ENCODE measurements around the gene CDH22. TPM values are rescaled to one million over a fixed set of nuclear protein-coding genes. Genes with fewer than 3 reads are reported as not detected.

Gene CDH22
- total and polyA plus RNA-seq, 2 donors, result 0.04 to 0.21 TPM

- no peak overlapping the region for H3K27ac ChIP-seq (ENCODE audit: low read depth)
- 60% methylated on average over 13 of the region's 13 CpGs for WGBS
Measured at GRCh38 chr20:46286382-46286781, 21.9 kb downstream of the CDH22 start.

GRCh38 chr20:46285740-46286139, 22.6 kb downstream of the CDH22 start:
- no peak for DNase-seq (ENCODE audit: extremely low spot score)
- H3K4me1 ChIP-seq (ENCODE audit: insufficient read depth), result no peaks in the 10 kb centered on the region
- H3K27ac ChIP-seq (ENCODE audit: low read depth), result no peak overlapping the region
- no peaks in the 10 kb centered on the region for H3K36me3 ChIP-seq (ENCODE audit: insufficient read depth)
- WGBS, result 69% methylated on average over 3 of the region's 3 CpGs
- no peak overlapping the region for H3K4me3 ChIP-seq (ENCODE audit: low read depth, low read length)

More at GRCh38 chr20:46286382-46286781, 21.9 kb downstream of the CDH22 start:
- H3K4me3 ChIP-seq (ENCODE audit: low read depth, low read length), result no peak overlapping the region
- H3K36me3 ChIP-seq (ENCODE audit: insufficient read depth), result no peaks in the 10 kb centered on the region
- DNase-seq (ENCODE audit: extremely low spot score), result no peak
- H3K4me1 ChIP-seq (ENCODE audit: insufficient read depth), result no peaks in the 10 kb centered on the region

GRCh38 chr20:46285072-46285471, 23.2 kb downstream of the CDH22 start:
- Histone ChIP-seq H3K4me1 (ENCODE audit: insufficient read depth) (no peaks in the 10 kb centered on the region), H3K27ac (ENCODE audit: low read depth) (no peak overlapping the region), H3K36me3 (ENCODE audit: insufficient read depth) (no peaks in the 10 kb centered on the region), H3K4me3 (ENCODE audit: low read depth, low read length) (no peak overlapping the region)
- DNase-seq (ENCODE audit: extremely low spot score), result no peak
- 68% methylated on average over 8 of the region's 8 CpGs for WGBS

GRCh38 chr20:46284040-46284427, 24.3 kb downstream of the CDH22 start:
- H3K4me3 ChIP-seq (ENCODE audit: low read depth, low read length), result no peak overlapping the region
- no peak for DNase-seq (ENCODE audit: extremely low spot score)
- 44% methylated on average over 7 of the region's 7 CpGs for WGBS

GRCh38 chr20:46283426-46284039, 24.8 kb downstream of the CDH22 start:
- WGBS, result 63% methylated on average over 12 of the region's 12 CpGs
- no peaks in the 10 kb centered on the region for H3K36me3 ChIP-seq (ENCODE audit: insufficient read depth)
- no peak for DNase-seq (ENCODE audit: extremely low spot score)

More at GRCh38 chr20:46284040-46284427, 24.3 kb downstream of the CDH22 start:
- Histone ChIP-seq H3K36me3 (ENCODE audit: insufficient read depth) (no peaks in the 10 kb centered on the region), H3K4me1 (ENCODE audit: insufficient read depth) (no peaks in the 10 kb centered on the region), H3K27ac (ENCODE audit: low read depth) (no peak overlapping the region)

GRCh38 chr20:46282669-46283068, 25.6 kb downstream of the CDH22 start:
- DNase-seq (ENCODE audit: extremely low spot score), result no peak
- Histone ChIP-seq H3K36me3 (ENCODE audit: insufficient read depth) (no peaks in the 10 kb centered on the region), H3K27ac (ENCODE audit: low read depth) (no peak overlapping the region), H3K4me3 (ENCODE audit: low read depth, low read length) (no peak overlapping the region), H3K4me1 (ENCODE audit: insufficient read depth) (no peaks in the 10 kb centered on the region)
- 26% methylated on average over 11 of the region's 11 CpGs for WGBS

More at GRCh38 chr20:46283426-46284039, 24.8 kb downstream of the CDH22 start:
- Histone ChIP-seq H3K4me3 (ENCODE audit: low read depth, low read length) (no peak overlapping the region), H3K4me1 (ENCODE audit: insufficient read depth) (no peaks in the 10 kb centered on the region), H3K27ac (ENCODE audit: low read depth) (no peak overlapping the region)

- WGBS, result 69% methylated on average over 10 of the region's 10 CpGs
- H3K4me1 ChIP-seq (ENCODE audit: insufficient read depth), result no peaks in the 10 kb centered on the region
- H3K36me3 ChIP-seq (ENCODE audit: insufficient read depth), result no peaks in the 10 kb centered on the region
- no peak overlapping the region for H3K4me3 ChIP-seq (ENCODE audit: low read depth, low read length)
- no peak for DNase-seq (ENCODE audit: extremely low spot score)
- H3K27ac ChIP-seq (ENCODE audit: low read depth), result no peak overlapping the region
Measured at GRCh38 chr20:46279103-46279502, 29.2 kb downstream of the CDH22 start.

- Histone ChIP-seq H3K27ac (ENCODE audit: low read depth) (no peak overlapping the region), H3K4me1 (ENCODE audit: insufficient read depth) (no peaks in the 10 kb centered on the region), H3K4me3 (ENCODE audit: low read depth, low read length) (no peak overlapping the region), H3K36me3 (ENCODE audit: insufficient read depth) (no peaks in the 10 kb centered on the region)
- no peak for DNase-seq (ENCODE audit: extremely low spot score)
- 17% methylated on average over 8 of the region's 8 CpGs for WGBS
Measured at GRCh38 chr20:46277602-46278001, 30.7 kb downstream of the CDH22 start.

GRCh38 chr20:46276531-46276930, 31.8 kb downstream of the CDH22 start:
- no peak overlapping the region for H3K27ac ChIP-seq (ENCODE audit: low read depth)
- 59% methylated on average over 4 of the region's 4 CpGs for WGBS
- H3K4me1 ChIP-seq (ENCODE audit: insufficient read depth), result no peaks in the 10 kb centered on the region
- DNase-seq (ENCODE audit: extremely low spot score), result no peak
- H3K36me3 ChIP-seq (ENCODE audit: insufficient read depth), result no peaks in the 10 kb centered on the region
- H3K4me3 ChIP-seq (ENCODE audit: low read depth, low read length), result no peak overlapping the region

GRCh38 chr20:46275091-46275490, 33.2 kb downstream of the CDH22 start:
- Histone ChIP-seq H3K4me3 (ENCODE audit: low read depth, low read length) (no peak overlapping the region), H3K27ac (ENCODE audit: low read depth) (no peak overlapping the region), H3K4me1 (ENCODE audit: insufficient read depth) (no peaks in the 10 kb centered on the region), H3K36me3 (ENCODE audit: insufficient read depth) (no peaks in the 10 kb centered on the region)
- no peak for DNase-seq (ENCODE audit: extremely low spot score)
- WGBS, result 87% methylated on average over 4 of the region's 4 CpGs

- no peaks in the 10 kb centered on the region for H3K4me1 ChIP-seq (ENCODE audit: insufficient read depth)
- H3K36me3 ChIP-seq (ENCODE audit: insufficient read depth), result no peaks in the 10 kb centered on the region
- no peak overlapping the region for H3K4me3 ChIP-seq (ENCODE audit: low read depth, low read length)
- 25% methylated on average over 2 of the region's 2 CpGs for WGBS
- H3K27ac ChIP-seq (ENCODE audit: low read depth), result no peak overlapping the region
- DNase-seq (ENCODE audit: extremely low spot score), result no peak
Measured at GRCh38 chr20:46273717-46274116, 34.6 kb downstream of the CDH22 start.

- Histone ChIP-seq H3K4me1 (ENCODE audit: insufficient read depth) (no peaks in the 10 kb centered on the region), H3K27ac (ENCODE audit: low read depth) (no peak overlapping the region), H3K36me3 (ENCODE audit: insufficient read depth) (no peaks in the 10 kb centered on the region), H3K4me3 (ENCODE audit: low read depth, low read length) (no peak overlapping the region)
- DNase-seq (ENCODE audit: extremely low spot score), result no peak
- 39% methylated on average over 1 of the region's 1 CpG for WGBS
Measured at GRCh38 chr20:46272389-46273047, 35.8 kb downstream of the CDH22 start.

GRCh38 chr20:46270977-46271744, 37.1 kb downstream of the CDH22 start:
- Histone ChIP-seq H3K36me3 (ENCODE audit: insufficient read depth) (no peaks in the 10 kb centered on the region), H3K27ac (ENCODE audit: low read depth) (no peak overlapping the region), H3K4me1 (ENCODE audit: insufficient read depth) (no peaks in the 10 kb centered on the region), H3K4me3 (ENCODE audit: low read depth, low read length) (no peak overlapping the region)
- DNase-seq (ENCODE audit: extremely low spot score), result no peak
- 71% methylated on average over 2 of the region's 2 CpGs for WGBS

GRCh38 chr20:46269372-46269771, 38.9 kb downstream of the CDH22 start:
- Histone ChIP-seq H3K27ac (ENCODE audit: low read depth) (no peak overlapping the region), H3K36me3 (ENCODE audit: insufficient read depth) (no peaks in the 10 kb centered on the region), H3K4me1 (ENCODE audit: insufficient read depth) (no peaks in the 10 kb centered on the region), H3K4me3 (ENCODE audit: low read depth, low read length) (no peak overlapping the region)
- 79% methylated on average over 7 of the region's 7 CpGs for WGBS
- no peak for DNase-seq (ENCODE audit: extremely low spot score)
